SK-N-SH treated with all-trans-retinoic acid at 6 μM for 48 hours (cell line): ENCODE results near the gene CPZ.

Experiments used
- ATAC-seq: fragments of 200-7000 bp; cut with Tn5 transposase; 3 replicates; pipeline ENCODE4 v1.9.1; 2020; ENCODE audit warnings: mild to moderate bottlenecking, moderate library complexity
- BACH2 ChIP-seq: fragments of 250-450 bp; sonication (Bioruptor Pico); IDR thresholded peaks from 2 replicates; pipeline ENCODE4 v1.9.0; 2021; ENCODE audit warnings: mild to moderate bottlenecking, borderline replicate concordance
- CSDC2 ChIP-seq: fragments of 250-450 bp; sonication (Bioruptor Pico); IDR thresholded peaks from 2 replicates; pipeline ENCODE4 v1.5.0; 2020; ENCODE audit warnings: mild to moderate bottlenecking, moderate library complexity
- ESRRG ChIP-seq: fragments of 250-450 bp; sonication (Bioruptor Pico); IDR thresholded peaks from 2 replicates; pipeline ENCODE4 v1.6.1; 2021; ENCODE audit warnings: mild to moderate bottlenecking
- GLIS3 ChIP-seq: fragments of 250-450 bp; sonication (Bioruptor Pico); IDR thresholded peaks from 2 replicates; pipeline ENCODE4 v1.5.0; 2020; ENCODE audit warnings: mild to moderate bottlenecking, moderate library complexity
- ISL1 ChIP-seq: fragments of 250-450 bp; sonication (Bioruptor Pico); IDR thresholded peaks from 2 replicates; pipeline ENCODE4 v2.1.2; 2022; ENCODE audit warnings: mild to moderate bottlenecking, moderate library complexity
- OSR1 ChIP-seq: fragments of 250-450 bp; sonication (Bioruptor Pico); IDR thresholded peaks from 2 replicates; pipeline ENCODE4 v1.8.0; 2022; ENCODE audit warnings: moderate library complexity, mild to moderate bottlenecking, inconsistent platforms
- PATZ1 ChIP-seq: fragments of 250-450 bp; sonication (Bioruptor Pico); IDR thresholded peaks from 2 replicates; pipeline ENCODE4 v1.8.0; 2020; ENCODE audit warnings: mild to moderate bottlenecking, moderate library complexity, borderline replicate concordance
- POU6F1 ChIP-seq: fragments of 250-450 bp; sonication (Bioruptor Pico); IDR thresholded peaks from 2 replicates; pipeline ENCODE4 v1.8.0; 2021; ENCODE audit warnings: low read depth, mild to moderate bottlenecking, moderate library complexity, borderline replicate concordance
- PPARA ChIP-seq: fragments of 250-450 bp; sonication (Bioruptor Pico); IDR thresholded peaks from 2 replicates; pipeline ENCODE4 v1.5.0; 2020; ENCODE audit warnings: mild to moderate bottlenecking, borderline replicate concordance
- RARB ChIP-seq: fragments of 250-450 bp; sonication (Bioruptor Pico); IDR thresholded peaks from 2 replicates; pipeline ENCODE4 v1.8.0; 2021; ENCODE audit warnings: mild to moderate bottlenecking, moderate library complexity
- SNAI2 ChIP-seq: fragments of 250-450 bp; sonication (Bioruptor Pico); IDR thresholded peaks from 2 replicates; pipeline ENCODE4 v1.5.0; 2020; ENCODE audit warnings: mild to moderate bottlenecking, moderate library complexity
- TCF4 ChIP-seq: fragments of 250-450 bp; sonication (Bioruptor Pico); IDR thresholded peaks from 2 replicates; pipeline ENCODE4 v1.8.0; 2021; ENCODE audit warnings: mild to moderate bottlenecking, moderate library complexity, borderline replicate concordance
- TOX ChIP-seq: fragments of 250-450 bp; sonication (Bioruptor Pico); IDR thresholded peaks from 2 replicates; pipeline ENCODE4 v1.8.0; 2021; ENCODE audit warnings: mild to moderate bottlenecking, moderate library complexity, borderline replicate concordance
- TSHZ2 ChIP-seq: fragments of 250-450 bp; sonication (Bioruptor Pico); IDR thresholded peaks from 2 replicates; pipeline ENCODE4 v1.5.0; 2020; ENCODE audit warnings: mild to moderate bottlenecking, moderate library complexity
- ZC3H10 ChIP-seq: fragments of 250-450 bp; sonication (Bioruptor Pico); IDR thresholded peaks from 2 replicates; pipeline ENCODE4 v1.5.1; 2021; ENCODE audit warnings: mild to moderate bottlenecking, moderate library complexity
- ZFP30 ChIP-seq: fragments of 450-650 bp; formaldehyde crosslinking; IDR thresholded peaks from 2 replicates; pipeline ENCODE4 v1.5.0; 2022; ENCODE audit warnings: mild to moderate bottlenecking, moderate library complexity
- ZNF565 ChIP-seq: fragments of 450-650 bp; formaldehyde crosslinking; conservative IDR thresholded peaks from 2 replicates; pipeline ENCODE4 v1.5.0; 2020; ENCODE audit warnings: low read depth, mild to moderate bottlenecking, moderate library complexity
- ZNF8 ChIP-seq: fragments of 450-650 bp; formaldehyde crosslinking; IDR thresholded peaks from 2 replicates; pipeline ENCODE4 v1.5.0; 2020; ENCODE audit warnings: mild to moderate bottlenecking, moderate library complexity
- TF ChIP-seq, protein P1 (sequence below): fragments of 250-450 bp; sonication (Bioruptor Pico); IDR thresholded peaks from 2 replicates; pipeline ENCODE4 v1.5.1; 2020; ENCODE audit warnings: low read depth, mild to moderate bottlenecking, moderate library complexity
- TF ChIP-seq, protein P2 (sequence below): fragments of 250-450 bp; sonication (Bioruptor Pico); IDR thresholded peaks from 2 replicates; pipeline ENCODE4 v1.5.1; 2021; ENCODE audit warnings: mild to moderate bottlenecking, moderate library complexity

Gene CPZ

GRCh38 chr4:8655411-8656184 lies 63.0 kb downstream of the CPZ start (continued):
- TF ChIP-seq TSHZ2 (CRISPR knock-in tag), result no peak

GRCh38 chr4:8656185-8656517 lies 63.6 kb downstream of the CPZ start:
- ATAC-seq, result no peak
- TF ChIP-seq TCF4 (CRISPR knock-in tag) (no peak), ISL1 (no peak), SNAI2 (CRISPR knock-in tag) (no peak), BACH2 (CRISPR knock-in tag) (no peak), OSR1 (CRISPR knock-in tag) (no peak), CSDC2 (no peak), TOX (CRISPR knock-in tag) (no peak), PPARA (CRISPR knock-in tag) (no peak), ZNF565 (no peak), POU6F1 (CRISPR knock-in tag) (no peak), ESRRG (CRISPR knock-in tag) (no peak), GLIS3 (no peak)
- TF ChIP-seq, protein P1, sequence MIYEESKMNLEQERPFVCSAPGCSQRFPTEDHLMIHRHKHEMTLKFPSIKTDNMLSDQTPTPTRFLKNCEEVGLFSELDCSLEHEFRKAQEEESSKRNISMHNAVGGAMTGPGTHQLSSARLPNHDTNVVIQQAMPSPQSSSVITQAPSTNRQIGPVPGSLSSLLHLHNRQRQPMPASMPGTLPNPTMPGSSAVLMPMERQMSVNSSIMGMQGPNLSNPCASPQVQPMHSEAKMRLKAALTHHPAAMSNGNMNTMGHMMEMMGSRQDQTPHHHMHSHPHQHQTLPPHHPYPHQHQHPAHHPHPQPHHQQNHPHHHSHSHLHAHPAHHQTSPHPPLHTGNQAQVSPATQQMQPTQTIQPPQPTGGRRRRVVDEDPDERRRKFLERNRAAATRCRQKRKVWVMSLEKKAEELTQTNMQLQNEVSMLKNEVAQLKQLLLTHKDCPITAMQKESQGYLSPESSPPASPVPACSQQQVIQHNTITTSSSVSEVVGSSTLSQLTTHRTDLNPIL, result no peak
- TF ChIP-seq, protein P2, sequence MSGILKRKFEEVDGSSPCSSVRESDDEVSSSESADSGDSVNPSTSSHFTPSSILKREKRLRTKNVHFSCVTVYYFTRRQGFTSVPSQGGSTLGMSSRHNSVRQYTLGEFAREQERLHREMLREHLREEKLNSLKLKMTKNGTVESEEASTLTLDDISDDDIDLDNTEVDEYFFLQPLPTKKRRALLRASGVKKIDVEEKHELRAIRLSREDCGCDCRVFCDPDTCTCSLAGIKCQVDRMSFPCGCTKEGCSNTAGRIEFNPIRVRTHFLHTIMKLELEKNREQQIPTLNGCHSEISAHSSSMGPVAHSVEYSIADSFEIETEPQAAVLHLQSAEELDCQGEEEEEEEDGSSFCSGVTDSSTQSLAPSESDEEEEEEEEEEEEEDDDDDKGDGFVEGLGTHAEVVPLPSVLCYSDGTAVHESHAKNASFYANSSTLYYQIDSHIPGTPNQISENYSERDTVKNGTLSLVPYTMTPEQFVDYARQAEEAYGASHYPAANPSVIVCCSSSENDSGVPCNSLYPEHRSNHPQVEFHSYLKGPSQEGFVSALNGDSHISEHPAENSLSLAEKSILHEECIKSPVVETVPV, result no peak
- TF ChIP-seq, all 23 proteins: peak for 0

DNA sequence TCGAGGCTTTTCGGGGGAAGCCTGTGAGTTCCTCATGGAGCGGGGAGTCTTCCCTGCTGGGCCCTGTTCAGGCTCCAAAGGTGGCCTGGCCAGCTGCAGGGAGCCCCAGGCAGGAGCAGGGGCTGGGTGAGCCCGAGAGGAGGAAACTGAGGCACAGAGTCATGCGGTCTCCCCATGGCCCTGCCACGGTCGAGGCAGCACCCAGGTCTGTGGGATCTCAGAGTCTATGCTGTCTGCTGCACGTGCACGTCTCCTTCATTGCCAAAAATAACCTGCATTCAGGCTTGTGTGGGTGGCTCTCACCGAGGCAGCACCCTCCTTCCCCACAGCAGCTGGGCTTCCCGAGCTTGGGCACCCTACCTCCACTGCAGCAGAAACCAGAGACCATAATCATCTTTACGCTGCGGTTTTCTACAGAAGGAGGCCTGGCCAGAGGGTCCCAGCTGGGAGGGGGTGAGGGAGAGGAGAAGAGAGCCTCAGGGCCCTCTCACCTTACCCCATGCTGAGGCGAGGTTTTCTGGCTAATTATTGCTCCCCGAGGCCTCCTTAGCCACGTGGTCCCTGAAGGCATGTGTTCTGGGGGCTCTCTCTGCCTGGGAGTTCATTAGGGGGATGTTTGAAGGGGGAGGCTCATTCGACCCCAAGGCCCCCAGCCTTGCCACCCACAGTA lies 64.3 kb downstream of the CPZ start:
- ATAC-seq, result no peak
- TF ChIP-seq ESRRG (CRISPR knock-in tag) (no peak), ZC3H10 (CRISPR knock-in tag) (no peak), ZNF8 (CRISPR knock-in tag) (no peak), SNAI2 (CRISPR knock-in tag) (no peak), TCF4 (CRISPR knock-in tag) (no peak), PATZ1 (CRISPR knock-in tag) (no peak), ISL1 (no peak), OSR1 (CRISPR knock-in tag) (no peak), TSHZ2 (CRISPR knock-in tag) (no peak), CSDC2 (no peak), BACH2 (CRISPR knock-in tag) (no peak), RARB (CRISPR knock-in tag) (no peak), ZFP30 (CRISPR knock-in tag) (no peak), PPARA (CRISPR knock-in tag) (no peak), GLIS3 (no peak), TOX (CRISPR knock-in tag) (no peak)
- TF ChIP-seq, protein P2, result no peak
- TF ChIP-seq, protein P1, result no peak
